B cell (primary cell): ENCODE data around the gene ZNF184.

Experiments
- CTCF ChIP-seq: fragments of 200-600 bp; IDR thresholded peaks from one replicate; pipeline ENCODE4 v1.8.0; 2022; ENCODE audit warnings: antibody characterized with exemption, mild to moderate bottlenecking
- EZH2 ChIP-seq: IDR thresholded peaks from 2 replicates; pipeline ENCODE4 v1.6.1; 2012; ENCODE audit warnings: borderline replicate concordance, low read depth, mild to moderate bottlenecking, moderate library complexity, low read length; ENCODE audit not compliant: insufficient read depth, poor library complexity, severe bottlenecking

- TF ChIP-seq CTCF: no peak
- no peak for TF ChIP-seq EZH2
Measured at GRCh38 chr6:27419363-27419762, 53.5 kb downstream of the ZNF184 start.
